LoVo (cell line): ENCODE data around the gene PTPRM.

Source experiments
- DNase-seq: peaks from one replicate; pipeline ENCODE4 v3.0.0-alpha.2; 2016; ENCODE audit warnings: low spot score

Gene PTPRM

DNA sequence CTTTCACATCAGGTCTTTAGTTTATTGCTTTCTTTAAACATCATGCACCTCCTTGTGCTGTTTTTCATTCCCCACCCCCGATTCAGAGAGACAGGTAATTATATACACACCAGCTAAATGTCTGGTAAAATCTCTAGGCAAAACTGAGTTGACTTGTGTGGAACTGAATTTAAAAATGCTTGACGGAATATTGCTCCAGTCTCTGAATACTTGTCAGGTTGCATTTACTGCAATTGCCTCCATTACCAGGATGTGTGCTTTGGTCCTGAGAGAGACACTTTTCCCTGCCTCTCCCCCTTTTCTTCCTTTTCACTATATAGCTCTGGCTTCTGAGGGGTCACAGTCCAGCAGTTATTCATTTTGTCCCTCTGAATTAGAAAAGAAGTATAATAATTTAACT, 104.0 kb downstream of the PTPRM start:
- no peak for DNase-seq

DNA sequence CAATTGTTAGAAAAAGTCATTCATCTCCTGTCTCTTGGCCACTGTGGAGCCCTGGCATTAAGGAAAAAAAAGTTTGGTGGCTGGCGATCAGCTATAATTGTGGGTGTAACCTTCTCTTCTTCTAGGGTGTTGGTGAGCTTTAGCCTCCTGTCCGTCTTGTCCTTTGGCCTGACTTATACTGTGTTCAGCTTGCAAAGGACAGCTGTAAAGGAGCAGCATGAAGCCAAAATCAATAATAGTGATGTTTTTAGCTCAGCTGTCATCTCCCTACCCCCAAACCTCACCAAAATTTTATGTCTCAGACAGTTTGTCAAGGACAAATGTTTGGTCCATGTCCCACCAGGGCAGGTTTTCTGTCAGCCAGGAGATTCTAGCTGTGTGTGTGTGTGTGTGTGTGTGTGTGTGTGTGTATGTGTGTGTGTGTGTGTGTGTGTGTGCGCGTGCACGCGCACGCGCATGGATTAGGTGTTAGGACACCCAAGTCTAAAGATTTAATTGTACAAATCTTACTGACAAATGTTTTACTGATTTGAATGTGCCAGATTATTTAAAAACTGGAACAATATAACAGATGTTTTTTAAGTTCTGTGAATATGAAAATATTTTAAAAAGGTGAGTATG, 109.2 kb downstream of the PTPRM start:
- no peak for DNase-seq

DNA sequence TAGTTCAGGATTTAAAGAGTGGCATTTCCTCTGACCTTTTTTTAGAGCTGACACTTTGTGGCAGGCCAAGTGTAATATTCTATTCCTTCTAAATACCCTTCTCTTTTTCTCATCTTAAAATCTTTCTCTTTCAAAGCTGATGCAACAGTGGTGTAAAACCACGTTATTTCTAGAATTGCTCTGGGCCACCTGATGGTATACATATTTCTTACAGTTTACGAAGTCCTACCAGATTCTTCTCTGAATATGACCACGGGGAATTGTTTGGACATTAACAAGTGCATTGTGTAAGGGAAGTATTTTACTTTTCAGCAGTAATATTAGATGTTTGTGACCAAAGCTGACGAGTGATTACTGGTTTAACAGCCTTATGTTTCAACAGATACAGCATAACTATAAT, 109.9 kb downstream of the PTPRM start:
- no peak for DNase-seq

DNA sequence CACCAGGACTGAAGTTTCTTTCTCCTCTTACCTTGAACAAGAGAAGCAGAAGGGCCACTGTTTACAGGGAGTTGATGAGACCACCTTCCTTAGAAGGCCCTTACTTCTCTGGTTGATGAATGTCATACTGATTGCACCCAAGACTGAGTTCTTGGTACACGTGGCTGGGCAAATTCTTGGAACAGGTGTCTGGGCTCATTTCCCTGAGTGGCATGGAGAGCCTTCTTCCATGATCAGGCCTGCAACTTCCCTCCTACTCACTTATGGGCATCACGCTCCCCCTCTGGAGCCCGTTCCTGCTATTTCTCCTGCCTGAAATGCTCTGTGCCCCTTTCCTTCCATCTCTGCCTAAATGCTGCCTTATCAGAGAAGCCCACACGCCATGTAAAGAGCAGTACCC, 110.3 kb downstream of the PTPRM start:
- no peak for DNase-seq

GRCh38 chr18:7678389-7678788, 111.3 kb downstream of the PTPRM start:
- DNase-seq = no peak

GRCh38 chr18:7678801-7679200, 111.7 kb downstream of the PTPRM start:
- DNase-seq = no peak

- DNase-seq = no peak
Observed at GRCh38 chr18:7681298-7681697, 114.2 kb downstream of the PTPRM start.

GRCh38 chr18:7682321-7682720, 115.2 kb downstream of the PTPRM start:
- DNase-seq = no peak

- DNase-seq = no peak
Observed at GRCh38 chr18:7683753-7684152, 116.6 kb downstream of the PTPRM start.

GRCh38 chr18:7684357-7684756, 117.2 kb downstream of the PTPRM start:
- DNase-seq = no peak

DNA sequence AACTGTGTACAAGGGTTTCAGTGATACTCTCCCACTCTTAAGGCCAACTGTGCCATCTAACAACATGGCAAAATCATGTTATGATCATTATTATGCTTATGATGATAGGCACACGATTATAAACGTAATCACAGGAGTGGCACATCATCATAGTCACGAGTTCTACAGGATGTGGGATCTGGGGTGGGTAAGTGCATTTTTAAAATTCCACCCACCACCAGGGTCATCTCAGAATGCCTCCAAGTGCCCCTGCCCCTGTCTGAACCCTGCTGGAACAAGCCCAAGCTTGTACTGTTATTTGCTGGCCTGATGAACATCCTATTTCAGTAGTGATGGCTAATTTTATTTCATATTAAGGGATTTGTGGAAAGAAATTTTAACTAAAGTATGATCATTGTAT, 117.8 kb downstream of the PTPRM start:
- no peak for DNase-seq

DNA sequence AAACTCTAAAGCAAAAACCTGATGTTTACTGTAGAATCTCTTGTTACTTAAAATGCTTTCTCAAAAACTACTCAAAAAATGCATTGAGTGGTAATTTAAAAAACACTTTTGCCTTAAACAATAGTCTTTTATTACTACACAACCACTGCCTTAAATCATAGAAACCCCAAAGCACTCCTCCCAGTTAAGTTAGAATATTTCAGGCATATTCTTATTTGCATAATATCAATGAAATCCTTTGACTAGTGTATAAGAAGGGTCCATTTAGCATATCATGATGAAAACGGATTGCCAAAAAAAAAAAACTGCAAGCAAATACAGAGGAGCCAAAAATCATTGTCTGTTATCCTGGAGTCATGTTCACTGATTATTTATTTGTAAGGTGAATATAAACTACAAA, 119.2 kb downstream of the PTPRM start:
- no peak for DNase-seq

DNA sequence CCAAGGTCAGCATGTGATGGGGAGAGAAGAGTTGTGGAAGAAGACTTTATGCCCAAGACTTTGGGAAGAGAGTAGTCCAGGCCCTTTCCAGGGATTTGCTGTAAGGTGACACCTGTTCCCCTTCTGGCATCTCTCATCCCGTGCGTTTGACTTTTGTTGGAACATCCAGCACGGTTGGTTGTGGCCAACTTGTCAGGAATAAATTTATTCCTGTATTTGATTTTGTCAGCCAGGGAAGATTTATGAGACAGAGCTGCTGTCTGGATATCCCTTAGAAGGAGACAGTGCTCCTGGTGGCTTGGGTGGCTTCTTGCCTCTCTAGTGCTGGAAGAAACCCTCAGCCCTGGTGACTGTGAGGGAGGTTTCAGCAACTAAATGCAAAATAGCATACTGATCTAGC, 121.5 kb downstream of the PTPRM start:
- no peak for DNase-seq

DNA sequence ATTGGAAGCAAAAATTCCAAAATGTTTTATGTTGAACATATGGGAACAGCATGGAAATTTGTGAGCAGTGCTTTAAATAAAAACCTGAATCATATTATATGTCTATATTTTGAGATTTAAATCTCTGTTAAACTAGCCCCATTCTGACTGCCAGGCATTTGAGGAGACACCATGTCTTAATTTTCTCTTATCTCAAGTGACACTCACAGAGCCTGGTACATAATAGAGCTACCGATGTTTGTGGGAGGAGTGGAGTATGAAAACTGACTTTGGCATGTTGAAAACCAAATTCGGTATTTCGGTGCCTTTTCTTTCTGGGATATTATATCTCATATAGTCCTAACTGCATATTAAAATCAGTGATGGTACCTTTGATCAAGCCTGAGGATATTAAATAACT, 124.1 kb downstream of the PTPRM start:
- no peak for DNase-seq

- no peak for DNase-seq
Observed at GRCh38 chr18:7696780-7697179, 129.7 kb downstream of the PTPRM start.

DNA sequence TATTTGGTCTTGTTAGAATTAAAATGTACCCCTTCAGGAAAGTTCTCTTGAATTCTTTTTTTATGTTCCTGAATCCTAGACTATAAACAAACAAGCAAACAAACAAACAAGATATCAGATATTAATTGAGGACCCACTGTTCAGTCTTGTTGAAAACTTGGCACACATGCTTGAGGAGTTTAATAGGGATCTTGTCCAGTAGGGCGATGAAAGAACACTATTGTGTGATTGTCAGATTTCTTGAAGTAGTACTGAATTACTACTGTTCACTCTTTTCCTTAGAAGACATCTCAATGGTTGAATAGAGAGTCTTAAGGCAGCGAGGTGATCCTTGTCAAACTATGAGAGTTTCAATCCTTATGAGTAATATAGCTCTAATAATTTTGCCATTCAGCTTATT, 130.2 kb downstream of the PTPRM start:
- DNase-seq = no peak

- DNase-seq = no peak
Observed at GRCh38 chr18:7711495-7711894, 144.4 kb downstream of the PTPRM start.

DNA sequence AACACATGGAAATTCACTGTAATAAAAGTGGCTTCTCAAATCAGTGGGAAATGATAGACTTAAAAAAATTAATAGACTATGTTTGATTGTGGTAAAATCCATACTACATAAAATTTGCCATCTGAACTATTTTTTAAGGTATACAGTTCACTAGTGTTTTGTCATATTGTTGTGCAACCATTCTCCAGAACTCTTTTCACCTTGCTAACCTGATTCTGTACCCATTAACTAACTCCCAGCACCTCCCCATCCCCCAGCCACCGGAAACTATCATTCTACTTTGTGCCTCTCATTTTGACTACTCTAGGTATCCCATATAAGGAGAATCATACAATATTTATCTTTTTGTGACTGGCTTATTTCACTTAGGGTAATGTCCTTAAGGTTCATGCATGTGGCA, 153.3 kb downstream of the PTPRM start:
- no peak for DNase-seq

- DNase-seq = no peak
Observed at GRCh38 chr18:7721532-7721931, 154.4 kb downstream of the PTPRM start.

- no peak for DNase-seq
Observed at GRCh38 chr18:7722955-7723354, 155.8 kb downstream of the PTPRM start.

DNA sequence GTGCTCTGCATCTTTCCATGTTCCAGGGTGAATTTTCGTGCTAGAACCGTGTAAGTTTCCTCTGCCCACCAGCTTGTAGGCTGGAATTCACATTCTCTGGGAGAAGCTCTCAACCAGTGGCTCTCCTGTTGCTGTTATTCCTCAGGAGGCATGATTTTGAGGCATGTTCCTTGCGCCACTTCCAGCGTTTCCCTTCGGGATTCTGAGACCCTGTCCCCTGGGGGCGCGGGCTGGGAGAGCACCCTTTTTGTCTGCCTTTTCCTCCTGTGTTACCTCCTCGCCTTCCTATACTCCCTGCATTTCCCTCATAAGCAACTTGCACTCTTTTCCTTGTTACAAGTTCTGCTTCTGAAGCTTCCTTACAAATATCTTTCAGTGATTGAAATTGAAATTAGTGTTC, 156.4 kb downstream of the PTPRM start:
- DNase-seq = no peak

DNA sequence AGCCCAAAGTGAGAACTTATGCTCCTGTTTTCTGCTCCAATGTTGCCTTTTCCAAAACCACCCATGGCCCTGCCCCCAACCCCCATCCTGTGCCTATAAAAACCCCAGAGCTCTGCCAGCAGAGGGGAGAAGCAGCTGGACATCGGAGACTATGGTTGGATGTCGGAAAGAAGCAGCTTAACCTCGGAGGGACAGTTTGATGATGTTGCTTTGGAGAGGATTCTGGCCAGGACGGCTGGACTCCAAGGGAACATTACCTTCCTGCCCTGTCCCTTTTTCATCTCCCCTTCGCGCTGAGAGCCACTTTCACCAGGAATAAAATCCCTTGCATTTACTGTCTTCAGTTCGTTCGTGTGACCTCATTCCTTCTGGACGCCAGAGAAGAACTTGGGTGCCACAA, 158.4 kb downstream of the PTPRM start:
- no peak for DNase-seq

DNA sequence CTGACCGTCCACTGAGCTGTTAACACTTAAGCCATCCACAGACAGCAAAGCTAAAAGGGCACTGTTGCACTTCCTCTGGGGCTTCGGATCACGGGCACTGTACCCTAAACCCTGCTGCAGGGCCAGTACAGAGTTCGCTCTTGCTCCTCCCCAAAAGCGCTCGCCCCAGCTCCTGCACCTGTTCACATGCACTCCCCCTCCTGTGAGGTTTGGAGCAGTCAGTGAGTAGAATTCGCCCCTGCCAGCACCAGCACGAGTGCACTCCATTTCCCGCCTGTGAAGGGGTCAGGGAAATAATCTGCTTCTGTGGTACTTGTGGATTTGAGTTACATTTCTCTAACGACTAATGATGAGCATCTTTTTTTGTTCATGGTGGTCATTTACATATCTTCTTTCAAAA, 158.8 kb downstream of the PTPRM start:
- no peak for DNase-seq

- no peak for DNase-seq
Observed at GRCh38 chr18:7726522-7726921, 159.4 kb downstream of the PTPRM start.
